NOMO-1 treated with dmso at 0.1 percent for 144 hours (cell line): ENCODE results near the gene NSL1.
A peak's percentile ranks its signal among the peaks of the same experiment; 100 is the strongest.

Source experiments
- DNase-seq: peaks from one replicate; lab custom pipeline; 2025; ENCODE audit not compliant: unreplicated experiment; lab: John Stamatoyannopoulos, UW

NSL1 gene

GRCh38 chr1:212687811-212688210, 103.8 kb downstream of the NSL1 start:
- no peak for DNase-seq

- DNase-seq = no peak
Observed at GRCh38 chr1:212686591-212686990, 105.0 kb downstream of the NSL1 start.

GRCh38 chr1:212686069-212686468, 105.5 kb downstream of the NSL1 start:
- DNase-seq = no peak

- no peak for DNase-seq
Observed at GRCh38 chr1:212685429-212685828, 106.1 kb downstream of the NSL1 start.

GRCh38 chr1:212684521-212685090, 107.0 kb downstream of the NSL1 start:
- no peak for DNase-seq

- DNase-seq = no peak
Observed at GRCh38 chr1:212684076-212684475, 107.5 kb downstream of the NSL1 start.

- DNase-seq = peak; percentile 83
Observed at GRCh38 chr1:212683357-212683722, 108.2 kb downstream of the NSL1 start.

GRCh38 chr1:212680680-212681389, 110.7 kb downstream of the NSL1 start:
- peak; percentile 22 for DNase-seq

GRCh38 chr1:212678456-212679410, 112.8 kb downstream of the NSL1 start:
- DNase-seq = peak; percentile 37

GRCh38 chr1:212677573-212677972, 114.0 kb downstream of the NSL1 start:
- DNase-seq = no peak

GRCh38 chr1:212677136-212677535, 114.4 kb downstream of the NSL1 start:
- DNase-seq = no peak
